ENCODE measurements around the gene KDM3B. TPM values are rescaled to one million over a fixed set of nuclear protein-coding genes. Genes with fewer than 3 reads are reported as not detected.
A peak's percentile ranks its signal among the peaks of the same experiment; 100 is the strongest.

KDM3B gene
- total and polyA plus RNA-seq, 12 donors = 23.2 to 68.4 (median 49.4) TPM

GRCh38 chr5:138463419-138464007 is 111.0 kb downstream of the KDM3B start:
- 6 to 10% (median 9%) methylated on average over 19 to 21 of the region's 21 CpGs for WGBS, 4 donors
- peaks cover 4 to 17% of the 10 kb centered on the region in 2 donors for H3K4me1 ChIP-seq (replicated peaks in 1 of 2)
- no peak for TF ChIP-seq POLR2A (IDR thresholded peaks at IDR 0.05)
- peak in 5 of 6 experiments; percentile 15 to 41 (median 17) for TF ChIP-seq CTCF (IDR thresholded peaks at IDR 0.05)
- H3K27me3 ChIP-seq = no peaks in the 10 kb centered on the region
- H3K36me3 ChIP-seq (replicated peaks in 1 of 2) = no peaks in the 10 kb centered on the region
- DNase-seq = peak; percentile 58 to 83 (median 70)
- intact Hi-C loops (cut with DNase I) = no loop called here
- H3K27ac ChIP-seq = peak overlapping the region; percentile 92 to 98 (median 98)
- H3K9me3 ChIP-seq (replicated peaks in 1 of 3) = no peaks in the 10 kb centered on the region
- H3K4me3 ChIP-seq = peak overlapping the region in 3 of 4 donors; percentile 26 to 81 (median 64)

DNA sequence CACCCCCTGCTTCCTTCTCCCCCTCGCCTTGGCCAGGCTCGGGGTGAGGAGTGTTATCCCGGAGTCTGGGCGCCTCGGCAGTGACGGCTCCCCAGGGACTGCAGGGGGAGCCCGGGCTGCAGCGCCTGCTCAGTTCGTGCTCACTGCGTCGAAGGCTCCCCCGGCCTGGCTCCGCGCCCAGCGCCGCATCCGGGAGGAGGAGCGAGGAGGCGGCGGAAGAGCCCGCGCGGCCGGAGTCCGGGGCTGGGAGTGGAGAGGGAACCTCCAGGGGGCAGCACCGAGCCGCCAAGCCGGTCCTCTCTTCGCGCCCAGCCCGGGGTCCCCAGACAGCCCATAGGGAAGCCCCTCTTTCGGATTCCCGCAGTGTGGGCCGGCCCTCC is 111.5 kb downstream of the KDM3B start:
- no peaks in the 10 kb centered on the region for H3K36me3 ChIP-seq (replicated peaks in 1 of 2)
- peak overlapping the region; percentile 92 to 98 (median 98) for H3K27ac ChIP-seq
- H3K9me3 ChIP-seq (replicated peaks in 1 of 3) = no peaks in the 10 kb centered on the region
- H3K27me3 ChIP-seq = no peaks in the 10 kb centered on the region
- 0 to 1% (median 0%) methylated on average over 9 to 34 of the region's 34 CpGs; no CpG with 5 or more reads in 1 of the 4 donors for WGBS, 4 donors
- H3K4me3 ChIP-seq = peak overlapping the region; percentile 26 to 81 (median 46)
- intact Hi-C loops (cut with DNase I) = no loop called here
- H3K4me1 ChIP-seq (replicated peaks in 1 of 2) = peaks cover 4 to 14% of the 10 kb centered on the region in 2 donors
- peak; percentile 95 to 97 (median 96) for DNase-seq
- peak; percentile 84 to 98 (median 93) for TF ChIP-seq CTCF (IDR thresholded peaks at IDR 0.05)
- TF ChIP-seq POLR2A (IDR thresholded peaks at IDR 0.05) = peak; percentile 77 to 94

- peak in 4 of 6 experiments; percentile 5 to 79 (median 56) for TF ChIP-seq CTCF (IDR thresholded peaks at IDR 0.05)
- peak; percentile 68 to 76 for TF ChIP-seq POLR2A (IDR thresholded peaks at IDR 0.05)
- 0 to 1% (median 0%) methylated on average over 18 to 64 of the region's 64 CpGs for WGBS, 4 donors
- H3K4me1 ChIP-seq (replicated peaks in 1 of 2) = peaks cover 4 to 14% of the 10 kb centered on the region in 2 donors
- intact Hi-C loops (cut with DNase I) = no loop called here
- H3K4me3 ChIP-seq = peak overlapping the region; percentile 28 to 81 (median 61)
- H3K36me3 ChIP-seq (replicated peaks in 1 of 2) = no peaks in the 10 kb centered on the region
- H3K27ac ChIP-seq = peak overlapping the region; percentile 92 to 98 (median 98)
- H3K27me3 ChIP-seq = no peaks in the 10 kb centered on the region
- no peaks in the 10 kb centered on the region for H3K9me3 ChIP-seq (replicated peaks in 1 of 3)
- DNase-seq = peak; percentile 97 to 99 (median 99)
These were observed 112.1 kb downstream of the KDM3B start for GRCh38 chr5:138464388-138465260.

All from adrenal gland (tissue), 12 donors.